Measurements from ENCODE around the gene SGPL1.

GRCh38 chr10:70778267-70778924 is 37.4 kb upstream of the SGPL1 start:
- TF ChIP-seq CTCF (IDR thresholded peaks at IDR 0.05), result no peak
- no peak for TF ChIP-seq EZH2 (IDR thresholded peaks at IDR 0.05)
- TF ChIP-seq EZH2phosphoT487 (IDR thresholded peaks at IDR 0.05), result no peak

All from neural progenitor cell (in vitro differentiated cells).